Gastrocnemius medialis (tissue), 4 donors: ENCODE data around the gene CCN6.

ENCODE experiments used
- CTCF ChIP-seq, 5 experiments: fragments of 450-650 bp in 3 of 5; fragments of 200-600 bp in 2 of 5; sonication (generic) in 2 of 5; IDR thresholded peaks in 4 of 5; conservative IDR thresholded peaks in 1 of 5; 1 replicate in 4 of 5; 2 replicates in 1 of 5; pipeline ENCODE4 v1.5.1; 2016 to 2019; ENCODE audit warnings: antibody characterized with exemption in 5 of 5, mild to moderate bottlenecking in 3 of 5, moderate library complexity in 3 of 5
- POLR2A ChIP-seq, 2 donors: fragments of 450-650 bp; IDR thresholded peaks; one replicate each; pipeline ENCODE4 v1.6.1; 2017; ENCODE audit warnings: antibody characterized with exemption in 2 of 2, mild to moderate bottlenecking in 2 of 2, moderate library complexity in 2 of 2

DNA sequence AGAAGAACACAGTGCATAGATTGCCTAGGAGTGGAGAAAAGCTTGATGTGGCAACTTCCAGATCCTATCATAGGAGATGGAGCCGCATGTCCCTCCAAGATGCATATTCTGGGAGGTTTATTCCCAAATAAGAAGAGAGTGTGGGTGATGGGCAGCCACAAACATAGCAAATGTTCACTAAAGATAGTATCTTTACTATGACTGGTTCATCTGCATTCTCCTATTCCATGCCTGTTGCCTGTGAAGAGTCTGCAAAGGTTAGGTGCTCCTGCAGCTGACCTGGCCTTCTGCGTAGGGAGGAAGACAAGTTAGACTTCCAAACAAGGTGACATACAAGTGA lies 14.5 kb upstream of the CCN6 start:
- TF ChIP-seq CTCF (IDR thresholded peaks at IDR 0.05 in 4 of 5, conservative IDR thresholded peaks at IDR 0.05 in 1 of 5) (no peak), POLR2A (IDR thresholded peaks at IDR 0.05) (no peak)
